Stimulated activated CD4-positive, alpha-beta T cell treated with anti-CD3 and anti-CD28 coated beads, TNF-alpha, amount 100 ng/mL, for 4 hours (primary cell): Measurements from ENCODE around the gene CCNB1.
A peak's percentile ranks its signal among the peaks of the same experiment; 100 is the strongest.
"Not testable (repeated sequence)": the region's sequence is repeated elsewhere in the genome, so short reads cannot be mapped to it uniquely, and the experiment has no call there.

Source experiments
- DNase-seq, 3 experiments: peaks; one replicate each; pipeline ENCODE4 v3.0.0-alpha.2; 2020; ENCODE audit warnings: low read depth in 3 of 3

The CCNB1 gene

DNA sequence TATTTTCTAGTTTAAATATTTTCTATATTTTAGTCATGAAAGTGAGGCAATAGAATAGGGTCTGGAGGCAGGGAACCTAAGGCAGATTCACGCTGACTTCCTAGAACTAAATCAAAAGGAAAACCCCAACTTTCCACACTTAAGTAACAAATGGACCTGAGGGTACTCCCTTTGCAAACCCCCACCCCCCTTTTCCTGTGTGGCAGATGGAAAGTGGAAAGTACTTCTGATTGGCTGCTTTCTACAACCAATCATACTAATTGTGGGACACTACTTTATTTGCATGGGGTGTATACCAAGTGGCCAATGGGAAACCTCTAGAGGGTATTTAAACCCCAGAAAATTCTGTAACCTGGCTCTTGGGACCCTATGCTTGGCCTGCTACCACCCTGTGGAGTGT is 17.7 kb downstream of the CCNB1 start:
- DNase-seq: no peak

DNA sequence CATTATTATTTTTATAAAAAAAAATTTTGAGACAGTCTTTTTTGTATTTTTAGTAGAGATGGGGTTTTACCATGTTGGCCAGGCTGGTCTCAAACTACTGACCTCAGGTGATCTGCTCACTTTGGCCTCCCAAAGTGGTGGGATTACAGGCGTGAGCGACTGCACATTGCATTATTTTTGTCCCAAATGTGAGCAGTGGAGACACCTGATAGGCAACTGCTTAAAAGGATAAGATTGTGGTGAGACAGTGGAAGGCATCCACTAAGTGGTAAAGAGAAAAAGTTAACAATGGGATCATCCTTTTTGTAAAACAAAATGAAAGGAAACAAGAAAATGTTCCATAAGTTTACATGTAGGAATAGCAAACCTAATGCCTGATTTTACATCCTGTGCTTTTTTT is 20.4 kb downstream of the CCNB1 start:
- DNase-seq: no peak

DNA sequence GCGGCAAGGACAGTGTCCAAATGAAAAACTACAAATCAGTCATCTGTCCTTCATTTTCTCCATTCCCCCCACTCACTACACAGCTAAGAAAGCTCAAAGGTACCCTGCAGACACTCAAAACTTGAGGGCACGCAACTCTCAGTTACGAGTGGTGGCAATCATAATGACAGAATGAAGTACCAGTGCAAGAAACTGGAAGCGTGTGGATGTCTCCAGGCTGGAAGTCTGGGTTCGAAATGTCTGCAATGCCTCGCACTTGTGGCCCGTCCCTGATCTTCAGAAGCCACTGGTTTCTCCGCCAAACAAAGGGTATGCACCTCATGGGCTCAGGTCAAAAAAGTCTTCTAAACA is 21.8 kb downstream of the CCNB1 start:
- DNase-seq: no peak

DNA sequence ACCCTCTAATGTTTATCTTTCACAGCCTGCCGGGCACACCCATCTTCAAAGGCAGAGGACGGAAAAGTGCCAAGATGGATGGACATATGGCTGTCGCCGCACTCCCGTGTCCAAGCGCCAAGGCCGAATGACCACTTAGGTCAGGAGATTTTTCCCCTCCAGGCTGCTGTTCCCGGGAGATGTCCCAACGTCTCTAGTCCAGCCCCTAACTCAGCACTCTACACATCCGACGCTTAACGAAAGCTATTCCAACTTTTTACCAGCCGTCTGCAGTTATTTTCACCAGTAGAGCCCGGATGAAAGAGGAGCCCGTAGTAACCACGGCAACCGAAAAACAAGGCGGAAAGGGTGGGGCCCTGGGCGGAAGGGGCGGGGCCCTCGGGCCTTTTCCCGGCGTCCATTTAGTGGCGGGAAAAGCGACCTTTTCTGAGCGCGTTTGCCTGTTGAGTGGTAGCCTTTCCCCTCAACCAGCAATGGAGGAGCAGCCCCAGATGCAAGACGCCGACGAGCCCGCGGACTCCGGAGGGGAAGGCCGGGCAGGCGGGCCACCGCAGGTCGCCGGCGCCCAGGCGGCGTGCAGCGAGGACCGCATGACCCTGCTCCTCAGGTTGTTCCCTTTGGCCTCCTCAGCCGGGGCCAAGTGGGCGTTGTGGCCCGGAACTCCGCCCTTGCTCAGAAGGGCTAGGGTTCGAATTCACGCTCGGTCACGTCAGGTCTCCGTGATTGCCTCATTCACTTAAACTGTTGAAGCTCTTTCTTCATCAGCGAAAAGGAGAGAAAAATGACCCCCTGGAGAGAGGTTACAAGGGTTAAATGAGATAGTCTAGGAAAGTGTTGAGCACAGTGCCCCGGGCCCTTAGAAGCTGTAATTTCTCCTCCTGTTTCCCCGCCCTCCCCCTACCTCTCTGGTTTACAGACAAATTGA is 22.5 kb downstream of the CCNB1 start, which contains the start of gene CENPH:
Gene CENPH (plus strand): TSS at position 422 of the 925 bp plus-strand sequence. CDS start 52 bp downstream, at position 474.
- peak; percentile 81 to 85 (median 82) for DNase-seq

DNA sequence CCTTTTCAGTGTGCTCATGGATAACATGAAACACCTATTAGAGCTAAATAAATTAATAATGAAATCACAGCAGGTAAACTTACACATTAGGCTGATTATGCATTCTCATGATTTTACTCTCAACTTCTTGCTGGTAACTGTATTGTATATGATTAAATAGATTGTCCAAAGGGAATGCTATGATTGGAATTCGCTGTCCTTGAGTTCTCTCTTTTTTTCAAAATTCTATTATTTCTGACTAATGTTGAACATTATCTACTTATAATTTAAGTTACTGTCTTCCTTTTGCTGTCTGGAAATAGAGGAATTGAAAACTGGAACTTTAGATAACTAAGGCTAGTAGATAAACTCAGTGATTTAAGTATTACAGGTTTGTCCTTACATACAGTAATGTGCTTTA is 35.5 kb downstream of the CCNB1 start:
- no peak for DNase-seq

DNA sequence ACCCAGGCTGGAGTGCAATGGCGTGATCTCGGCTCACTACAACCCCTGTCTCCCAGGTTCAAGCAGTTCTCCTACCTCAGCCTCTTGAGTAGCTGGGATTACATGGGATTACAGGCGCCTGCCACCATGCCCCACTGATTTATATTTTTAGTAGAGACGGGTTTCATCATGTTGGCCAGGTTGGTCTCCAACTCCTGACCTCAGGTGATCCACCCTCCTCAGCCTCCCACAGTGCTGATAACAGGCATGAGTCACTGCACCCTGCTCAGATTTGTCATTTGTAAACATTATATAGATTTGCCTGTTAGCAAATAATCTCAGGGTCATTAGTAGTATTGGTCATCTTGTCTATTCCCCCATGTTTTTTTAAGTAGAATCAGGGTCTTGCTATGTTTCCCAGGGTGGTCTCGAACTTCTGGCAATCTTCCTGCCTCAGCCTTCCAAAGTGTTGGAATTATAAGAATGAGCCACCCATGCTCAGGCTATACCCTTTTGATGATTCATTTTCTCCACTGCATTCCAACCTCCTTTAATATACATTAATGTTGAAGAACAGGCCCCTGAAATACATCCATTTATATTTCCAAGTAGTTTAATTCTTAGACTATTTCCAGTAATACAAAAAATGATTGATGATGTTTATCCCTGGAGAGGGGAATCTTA is 39.7 kb downstream of the CCNB1 start:
- DNase-seq: no peak

DNA sequence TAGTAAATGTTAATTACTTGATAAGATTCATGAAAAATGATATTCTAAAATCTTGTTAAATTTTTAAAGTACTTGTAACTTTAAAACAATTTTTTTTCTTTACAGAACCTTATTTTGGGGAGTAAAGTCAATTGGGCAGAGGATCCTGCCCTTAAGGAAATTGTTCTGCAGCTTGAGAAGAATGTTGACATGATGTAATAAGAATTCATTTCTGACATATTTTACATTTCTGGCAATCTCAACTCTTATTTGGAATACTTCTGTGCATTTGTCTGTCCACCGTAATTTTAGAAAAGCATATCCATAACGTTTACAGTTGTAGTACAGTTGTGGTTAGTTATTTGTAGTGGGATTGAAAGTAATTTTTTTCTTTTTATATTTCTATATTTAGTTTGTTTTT is 42.7 kb downstream of the CCNB1 start:
- DNase-seq: no peak

DNA sequence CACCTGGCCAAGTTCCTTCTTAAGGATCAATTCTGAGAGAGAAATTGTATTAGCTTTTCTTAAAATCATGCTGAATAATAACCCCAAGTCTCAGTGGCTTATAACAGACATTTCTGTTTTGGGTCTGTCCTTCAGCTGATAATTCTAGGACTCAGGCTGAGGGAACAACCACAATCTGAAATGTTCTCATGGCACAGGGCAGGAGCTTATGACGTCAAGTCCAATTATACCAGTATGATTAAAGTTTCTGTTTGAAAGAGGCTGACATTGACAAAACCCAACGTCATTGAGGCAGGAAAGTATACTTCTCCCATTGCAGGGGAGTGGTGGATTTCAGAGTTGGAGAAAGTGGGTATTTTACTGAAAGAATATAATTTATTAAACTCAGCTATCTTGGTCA is 44.2 kb downstream of the CCNB1 start:
- no peak for DNase-seq

DNA sequence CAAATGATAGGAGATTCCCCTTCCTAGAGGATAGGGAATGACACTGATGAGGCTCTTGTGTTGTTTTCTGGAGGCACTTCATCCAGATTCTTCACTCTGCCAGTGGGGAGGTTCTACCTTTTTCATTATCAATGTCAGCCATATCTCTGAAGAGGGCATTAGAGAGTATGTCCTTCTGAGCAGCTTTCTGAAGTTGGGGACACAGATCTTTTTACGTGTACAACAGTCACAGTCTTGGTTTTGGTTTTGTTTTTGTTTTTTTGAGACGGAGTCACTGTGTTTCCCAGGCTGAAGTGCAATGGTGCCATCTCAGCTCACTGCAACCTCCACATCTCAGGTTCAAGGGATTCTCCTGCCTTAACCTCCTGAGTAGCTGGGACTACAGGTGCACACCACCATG is 45.1 kb downstream of the CCNB1 start:
- DNase-seq: no peak

DNA sequence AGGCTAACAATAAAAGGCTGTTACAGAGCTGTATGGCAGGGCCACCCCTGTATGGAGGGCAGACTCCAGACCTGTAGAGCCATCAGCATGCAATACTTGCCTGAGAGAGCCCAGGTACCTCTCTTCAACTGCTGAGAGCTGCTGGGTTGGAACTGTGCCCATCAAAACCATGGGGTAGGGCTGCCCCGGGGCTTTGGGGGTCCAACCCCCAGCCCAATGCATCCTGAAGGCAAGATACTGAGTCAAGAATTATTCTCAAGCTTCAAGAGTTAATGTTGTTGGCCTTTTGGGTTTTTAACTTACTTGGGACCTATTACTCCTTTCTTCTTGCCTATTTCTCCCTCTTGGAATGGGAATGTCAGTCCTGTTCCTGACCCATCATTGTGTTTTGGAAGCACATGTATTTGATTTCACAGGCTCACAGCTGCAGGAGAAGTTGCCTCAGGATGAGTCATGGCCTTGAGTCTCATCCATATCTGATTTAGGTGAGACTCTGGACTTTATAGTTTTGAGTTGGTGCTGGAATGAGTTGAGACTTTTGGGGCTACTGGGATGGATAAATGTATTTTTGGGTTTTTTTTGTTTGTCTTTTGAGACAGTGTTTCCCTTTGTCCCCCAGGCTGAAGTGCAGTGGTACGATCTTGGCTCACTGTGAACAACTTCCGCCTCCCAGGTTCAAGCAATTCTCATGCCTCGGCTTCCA is 46.7 kb downstream of the CCNB1 start:
- DNase-seq: no peak

DNA sequence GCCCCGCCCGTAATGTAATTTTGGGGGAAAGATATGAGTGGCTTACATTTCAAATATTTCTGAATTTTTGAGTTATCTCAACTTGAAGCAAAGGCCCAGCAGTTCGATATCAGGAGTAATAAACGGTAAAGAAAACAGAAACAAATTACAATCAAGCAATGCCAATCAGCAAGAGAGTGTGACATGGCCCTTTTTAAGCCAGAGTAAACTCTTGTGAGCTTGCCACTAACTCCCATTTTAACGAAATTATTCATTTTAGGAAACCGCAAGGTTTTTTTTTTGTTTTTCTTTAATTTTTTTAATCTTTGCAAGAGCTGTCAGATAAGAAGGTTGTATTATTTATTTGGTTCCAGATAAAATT is 50.2 kb downstream of the CCNB1 start:
- no peak for DNase-seq

DNA sequence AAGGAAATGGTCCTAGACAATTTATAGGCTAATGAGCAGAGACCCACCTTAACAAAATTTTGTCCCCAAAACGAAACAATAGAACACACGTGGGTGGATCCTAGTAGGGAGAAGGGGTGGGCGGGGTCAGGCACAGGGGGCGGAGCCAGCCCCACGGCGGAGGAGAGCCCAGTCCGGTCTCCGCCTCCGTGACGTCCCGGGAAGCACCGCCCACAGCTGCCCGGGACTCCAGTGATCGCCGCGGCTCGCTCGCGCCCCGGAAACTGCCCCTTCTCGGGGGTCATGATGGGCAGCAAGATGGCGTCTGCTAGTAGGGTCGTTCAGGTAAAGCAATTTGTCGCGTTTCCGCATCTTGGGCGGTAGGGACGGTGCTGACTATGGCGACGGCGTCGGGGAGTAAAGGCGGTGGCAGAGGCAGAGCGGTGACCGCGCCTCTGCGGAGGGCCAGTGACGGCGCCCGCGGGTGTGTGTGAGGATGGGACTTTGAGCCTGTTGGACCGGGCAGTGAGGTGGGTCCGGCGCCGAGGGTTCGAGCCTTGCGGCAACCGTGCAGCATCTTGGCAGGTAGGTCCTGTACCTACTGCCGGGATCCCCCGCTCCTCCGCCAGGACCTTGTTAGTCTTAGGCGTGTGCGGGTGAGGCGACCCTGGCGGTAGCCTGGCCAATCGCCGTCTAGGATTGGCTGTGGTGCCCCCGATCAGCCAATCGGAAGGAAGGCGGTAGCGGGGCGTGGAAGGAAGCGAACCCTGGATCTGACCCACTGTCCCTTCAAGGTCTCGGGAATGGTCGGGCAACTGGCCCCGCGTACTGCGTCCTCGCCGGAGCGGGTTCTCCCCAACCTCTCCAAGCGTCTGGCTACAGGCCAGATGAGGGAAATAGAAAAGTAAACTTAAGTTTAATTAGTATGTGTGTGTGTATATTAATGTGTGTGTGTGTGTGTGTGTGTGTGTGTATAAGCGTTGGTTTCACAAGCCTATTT is 50.9 kb downstream of the CCNB1 start:
- DNase-seq: peak; percentile 90 to 93 (median 92)

DNA sequence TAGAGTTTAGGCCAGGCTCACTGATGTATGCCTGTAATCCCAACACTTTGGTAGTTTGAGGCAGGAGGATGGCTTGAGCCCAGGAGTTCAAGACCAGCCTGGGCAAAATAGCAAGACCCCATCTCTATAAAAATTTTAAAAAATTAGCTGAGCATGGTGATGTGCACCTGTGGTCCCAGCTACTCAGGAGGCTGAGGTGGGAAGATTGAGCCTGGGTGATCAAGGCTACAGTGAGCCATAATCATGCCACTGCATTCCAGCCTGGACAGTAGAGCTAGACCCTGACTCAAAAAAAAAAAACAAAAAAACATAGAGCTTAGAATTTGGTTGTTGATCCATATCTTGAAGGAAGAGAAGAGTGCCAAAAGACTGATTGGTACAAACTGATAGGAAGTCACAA is 53.0 kb downstream of the CCNB1 start:
- no peak for DNase-seq

DNA sequence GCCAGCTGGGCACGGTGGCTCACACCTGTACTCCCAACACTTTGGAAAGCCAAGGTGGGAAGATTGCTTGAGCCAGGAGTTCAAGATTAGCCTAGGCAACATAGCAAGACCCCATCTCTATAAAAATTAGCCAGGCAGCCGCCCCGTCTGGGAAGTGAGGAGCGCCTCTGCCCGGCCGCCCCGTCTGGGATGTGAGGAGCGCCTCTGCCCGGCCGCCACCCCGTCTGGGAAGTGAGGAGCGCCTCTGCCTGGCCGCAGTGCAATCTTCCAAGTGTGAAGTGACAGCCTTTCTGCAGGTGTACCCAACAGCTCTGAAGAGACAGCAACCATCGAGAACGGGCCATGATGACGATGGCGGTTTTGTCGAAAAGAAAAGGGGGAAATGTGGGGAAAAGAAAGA is 53.4 kb downstream of the CCNB1 start:
- not testable (repeated sequence) for DNase-seq

DNA sequence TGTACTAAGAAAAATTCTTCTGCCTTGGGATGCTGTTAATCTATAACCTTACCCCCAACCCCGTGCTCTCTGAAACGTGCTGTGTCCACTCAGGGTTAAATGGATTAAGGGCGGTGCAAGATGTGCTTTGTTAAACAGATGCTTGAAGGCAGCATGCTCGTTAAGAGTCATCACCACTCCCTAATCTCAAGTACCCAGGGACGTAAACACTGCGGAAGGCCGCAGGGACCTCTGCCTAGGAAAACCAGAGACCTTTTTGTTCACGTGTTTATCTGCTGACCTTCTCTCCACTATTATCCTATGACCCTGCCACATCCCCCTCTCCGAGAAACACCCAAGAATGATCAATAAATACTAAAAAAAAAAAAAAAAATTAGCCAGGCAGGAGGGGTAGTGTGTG is 53.9 kb downstream of the CCNB1 start:
- not testable (repeated sequence) for DNase-seq

DNA sequence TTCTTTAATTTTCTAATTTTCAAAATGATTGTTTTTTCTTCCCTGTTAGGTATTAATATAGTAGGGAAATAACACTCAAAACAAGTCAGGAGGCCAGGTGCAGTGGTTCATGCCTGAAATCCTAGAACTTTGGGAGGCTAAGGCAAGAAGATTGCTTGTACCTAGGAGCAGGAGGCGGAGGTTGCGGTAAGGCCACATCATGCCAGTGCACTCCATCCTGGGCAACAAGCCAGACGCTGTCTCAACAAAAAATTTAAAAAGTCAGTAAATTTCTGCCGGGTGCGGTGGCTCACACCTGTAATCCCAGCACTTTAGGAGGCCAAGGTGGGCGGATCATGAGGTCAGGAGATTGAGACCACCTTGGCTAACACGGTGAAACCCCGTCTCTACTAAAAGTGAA is 57.6 kb downstream of the CCNB1 start:
- no peak for DNase-seq

DNA sequence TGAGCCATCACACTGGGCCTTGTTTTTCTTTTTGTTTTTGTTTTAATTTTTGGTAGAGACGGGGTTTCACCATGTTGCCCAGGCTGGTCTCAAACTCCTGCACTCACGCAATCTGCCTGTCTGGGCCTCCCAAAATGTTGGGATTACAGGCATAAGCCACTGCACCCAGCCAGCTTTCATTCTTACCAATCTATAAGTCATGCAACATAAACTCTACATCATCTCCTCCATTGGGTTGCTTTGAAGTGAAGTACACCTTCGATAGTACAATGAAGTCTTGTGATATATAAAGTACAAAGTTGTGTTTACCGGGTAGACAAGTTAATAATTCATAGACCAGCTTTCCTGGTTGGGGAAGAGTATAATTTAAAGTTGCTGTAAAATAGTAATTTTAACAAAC is 58.9 kb downstream of the CCNB1 start:
- no peak for DNase-seq
